Stomach (tissue), 9 donors: ENCODE data around the gene MARCOL. TPM values are rescaled to one million over a fixed set of nuclear protein-coding genes. Genes with fewer than 3 reads are reported as not detected.
"Not testable (repeated sequence)": the region's sequence is repeated elsewhere in the genome, so short reads cannot be mapped to it uniquely, and the experiment has no call there.

Source experiments
- DNase-seq, 2 donors: peaks; one replicate each; pipeline versions ENCODE4 v3.0.0 to v3.0.0-alpha.2; 2013 to 2019
- H3K27ac ChIP-seq, 5 donors: fragments of 200-600 bp in 4 of 5; sonication (generic) in 4 of 5; one replicate each; pipeline ENCODE4 v1.5.1; 2013 to 2019; ENCODE audit warnings: mild to moderate bottlenecking in 1 of 5, moderate library complexity in 1 of 5
- H3K27me3 ChIP-seq, 3 donors: fragments of 200-600 bp; sonication (generic); one replicate each; pipeline ENCODE4 v1.5.1; 2017 to 2019; ENCODE audit warnings: mixed run types in 1 of 3
- H3K36me3 ChIP-seq, 4 donors: fragments of 200-600 bp; sonication (generic); 1 replicate in 3 of 4; 2 replicates in 1 of 4; pipeline ENCODE4 v1.5.1; 2016 to 2019
- H3K4me1 ChIP-seq, 4 donors: fragments of 200-600 bp; sonication (generic); one replicate each; pipeline ENCODE4 v1.5.1; 2016 to 2019
- H3K4me3 ChIP-seq, 4 donors: fragments of 200-600 bp; sonication (generic) in 3 of 4; one replicate each; pipeline ENCODE4 v1.5.1; 2016 to 2019; ENCODE audit warnings: mild to moderate bottlenecking in 1 of 4
- H3K9me3 ChIP-seq, 4 donors: fragments of 200-600 bp; sonication (generic); one replicate each; pipeline ENCODE4 v1.5.1; 2016 to 2019
- EP300 ChIP-seq: sonication (generic); formaldehyde crosslinking; IDR thresholded peaks from one replicate; pipeline ENCODE4 v1.6.1; 2017; ENCODE audit warnings: antibody characterized with exemption
- POLR2A ChIP-seq, 4 donors: fragments of 450-650 bp; IDR thresholded peaks; one replicate each; pipeline ENCODE4 v1.6.1; 2016; ENCODE audit warnings: antibody characterized with exemption in 4 of 4, control low read depth in 2 of 4, mild to moderate bottlenecking in 1 of 4, moderate library complexity in 1 of 4
- POLR2AphosphoS5 ChIP-seq, 3 donors: sonication (generic); formaldehyde crosslinking; IDR thresholded peaks; one replicate each; pipeline ENCODE4 v1.6.1; 2016; ENCODE audit warnings: antibody characterized with exemption in 3 of 3
- WGBS, 5 donors: extraction: QIAGEN DNeasy Blood & Tissue Kit in 3 of 5; methylation state at CpG; one replicate each; pipeline versions ENCODE4 v1.1.5 to v1.1.7; 2013 to 2018; 5-methylcytosine and 5-hydroxymethylcytosine counted together
- intact Hi-C: fragments of 100-400 bp; cut with DNase I; formaldehyde crosslinking; loops from one replicate; pipeline ENCODE4 v1.15.1; 2023; ENCODE audit warnings: low total_unique reads
- polyA plus RNA-seq, 3 donors: library from polyadenylated mRNA; stranded (reverse); fragments of 200-250 nt; gene quantifications; one replicate each; pipeline ENCODE4 v1.2.3, GENCODE V29; 2013
- total RNA-seq, 5 donors: library from RNA; depleted of rRNA; stranded (reverse); fragments of >200 nt; gene quantifications; one replicate each; pipeline versions ENCODE4 v1.1.0 to v1.2.3, GENCODE V29; 2014 to 2016
- TF ChIP-seq, protein P1 (sequence below), 7 experiments: fragments of 450-650 bp in 4 of 7; fragments of 200-600 bp in 3 of 7; sonication (generic) in 3 of 7; IDR thresholded peaks; one replicate each; pipeline ENCODE4 v1.5.1; 2016 to 2019; ENCODE audit warnings: antibody characterized with exemption in 7 of 7, control low read depth in 2 of 7, mild to moderate bottlenecking in 1 of 7
- donor health status: healthy with polysubstance abuse.
- donor health status: Bipolar disorder and iron deficiency.
- donor health status: healthy.

Gene MARCOL
- total and polyA plus RNA-seq, 8 donors: not detected

DNA sequence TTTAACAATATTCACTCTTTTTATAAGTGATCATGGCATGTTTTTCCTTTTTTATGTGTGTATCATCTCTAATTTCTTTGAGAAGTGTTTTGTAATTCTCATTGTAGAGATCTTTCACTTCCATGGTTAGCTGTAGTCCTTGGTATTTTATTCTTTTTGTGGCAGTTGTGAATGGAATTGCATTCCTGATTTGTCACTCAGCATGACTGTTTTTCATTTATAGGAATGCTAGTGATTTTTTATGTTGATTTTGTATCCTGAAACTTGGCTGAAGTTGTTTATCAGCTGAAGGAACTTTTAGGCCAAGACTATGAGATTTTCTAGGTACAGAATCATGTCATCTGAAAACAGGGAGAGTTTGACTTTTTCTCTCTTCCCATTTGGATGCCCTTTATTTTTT, 17.1 kb downstream of the MARCOL start:
- Histone ChIP-seq H3K36me3 (no peaks in the 10 kb centered on the region), H3K4me3 (no peak overlapping the region), H3K27ac (no peak overlapping the region), H3K4me1 (no peaks in the 10 kb centered on the region), H3K27me3 (no peaks in the 10 kb centered on the region), H3K9me3 (peaks cover 0 to 35% (median 25%) of the 10 kb centered on the region in 4 donors)
- DNase-seq: no peak
- TF ChIP-seq, protein P1, sequence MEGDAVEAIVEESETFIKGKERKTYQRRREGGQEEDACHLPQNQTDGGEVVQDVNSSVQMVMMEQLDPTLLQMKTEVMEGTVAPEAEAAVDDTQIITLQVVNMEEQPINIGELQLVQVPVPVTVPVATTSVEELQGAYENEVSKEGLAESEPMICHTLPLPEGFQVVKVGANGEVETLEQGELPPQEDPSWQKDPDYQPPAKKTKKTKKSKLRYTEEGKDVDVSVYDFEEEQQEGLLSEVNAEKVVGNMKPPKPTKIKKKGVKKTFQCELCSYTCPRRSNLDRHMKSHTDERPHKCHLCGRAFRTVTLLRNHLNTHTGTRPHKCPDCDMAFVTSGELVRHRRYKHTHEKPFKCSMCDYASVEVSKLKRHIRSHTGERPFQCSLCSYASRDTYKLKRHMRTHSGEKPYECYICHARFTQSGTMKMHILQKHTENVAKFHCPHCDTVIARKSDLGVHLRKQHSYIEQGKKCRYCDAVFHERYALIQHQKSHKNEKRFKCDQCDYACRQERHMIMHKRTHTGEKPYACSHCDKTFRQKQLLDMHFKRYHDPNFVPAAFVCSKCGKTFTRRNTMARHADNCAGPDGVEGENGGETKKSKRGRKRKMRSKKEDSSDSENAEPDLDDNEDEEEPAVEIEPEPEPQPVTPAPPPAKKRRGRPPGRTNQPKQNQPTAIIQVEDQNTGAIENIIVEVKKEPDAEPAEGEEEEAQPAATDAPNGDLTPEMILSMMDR (IDR thresholded peaks at IDR 0.05): no peak
- no peak for TF ChIP-seq POLR2A (IDR thresholded peaks at IDR 0.05)
- no peak for TF ChIP-seq POLR2AphosphoS5 (IDR thresholded peaks at IDR 0.05)
- no peak for TF ChIP-seq EP300
- intact Hi-C loops: no loop called here

- Histone ChIP-seq H3K36me3 (no peaks in the 10 kb centered on the region), H3K27ac (no peak overlapping the region), H3K4me3 (no peak overlapping the region), H3K9me3 (peaks cover 0 to 30% (median 25%) of the 10 kb centered on the region in 4 donors), H3K4me1 (no peaks in the 10 kb centered on the region), H3K27me3 (no peaks in the 10 kb centered on the region)
- 86 to 96% (median 87%) methylated on average over 2 of the region's 2 CpGs for WGBS, 5 donors
- no peak for DNase-seq
- intact Hi-C loops: no loop called here
- TF ChIP-seq POLR2A (IDR thresholded peaks at IDR 0.05): no peak
Measured at GRCh38 chr5:148259288-148259687, 21.0 kb downstream of the MARCOL start.

GRCh38 chr5:148261221-148261620, 22.9 kb downstream of the MARCOL start:
- Histone ChIP-seq H3K27me3 (no peaks in the 10 kb centered on the region), H3K27ac (no peak overlapping the region), H3K9me3 (peaks cover 0 to 34% (median 22%) of the 10 kb centered on the region in 4 donors), H3K4me1 (no peaks in the 10 kb centered on the region), H3K4me3 (no peak overlapping the region), H3K36me3 (no peaks in the 10 kb centered on the region)
- TF ChIP-seq POLR2A (IDR thresholded peaks at IDR 0.05) (no peak), POLR2AphosphoS5 (IDR thresholded peaks at IDR 0.05) (no peak), EP300 (no peak)
- TF ChIP-seq, protein P1 (IDR thresholded peaks at IDR 0.05): no peak
- no peak for DNase-seq
- intact Hi-C loops: no loop called here

GRCh38 chr5:148267962-148268361, 29.6 kb downstream of the MARCOL start:
- WGBS, 5 donors: 20 to 44% (median 36%) methylated on average over 3 of the region's 3 CpGs
- Histone ChIP-seq H3K36me3 (no peaks in the 10 kb centered on the region), H3K4me3 (no peak overlapping the region), H3K9me3 (peaks cover 0 to 5% (median 1%) of the 10 kb centered on the region in 4 donors), H3K27ac (no peak overlapping the region), H3K4me1 (no peaks in the 10 kb centered on the region), H3K27me3 (no peaks in the 10 kb centered on the region)
- TF ChIP-seq POLR2AphosphoS5 (IDR thresholded peaks at IDR 0.05) (no peak), POLR2A (IDR thresholded peaks at IDR 0.05) (no peak), EP300 (no peak)
- TF ChIP-seq, protein P1 (IDR thresholded peaks at IDR 0.05): no peak
- intact Hi-C loops: no loop called here
- DNase-seq: peak in 1 of 2 donors; percentile 7

GRCh38 chr5:148268566-148268965, 30.2 kb downstream of the MARCOL start, which contains the start of gene SPINK13:
Gene SPINK13 (plus strand): TSS chr5:148268794. CDS start chr5:148270073, 1,279 bp downstream.
- Histone ChIP-seq H3K36me3 (no peaks in the 10 kb centered on the region), H3K4me1 (no peaks in the 10 kb centered on the region), H3K4me3 (no peak within 1 kb of the TSS), H3K27ac (no peak within 1 kb of the TSS), H3K27me3 (no peaks in the 10 kb centered on the region), H3K9me3 (peaks cover 0 to 5% (median 1%) of the 10 kb centered on the region in 4 donors)
- WGBS, 5 donors: 55 to 79% (median 70%) methylated on average over 4 of the region's 4 CpGs
- intact Hi-C loops: no loop called here
- TF ChIP-seq POLR2A (IDR thresholded peaks at IDR 0.05): no peak
- TF ChIP-seq POLR2AphosphoS5 (IDR thresholded peaks at IDR 0.05): no peak
- TF ChIP-seq, protein P1 (IDR thresholded peaks at IDR 0.05): no peak
- TF ChIP-seq EP300: no peak
- peak; percentile 25 to 37 for DNase-seq

- H3K4me1 ChIP-seq, intact Hi-C loops, H3K27ac ChIP-seq, DNase-seq, H3K27me3 ChIP-seq, H3K4me3 ChIP-seq, H3K36me3 ChIP-seq: not testable (repeated sequence)
- 92 to 97% (median 93%) methylated on average over 2 of the region's 2 CpGs for WGBS, 5 donors
- H3K9me3 ChIP-seq: peaks cover 0 to 47% (median 32%) of the 10 kb centered on the region in 4 donors
Measured at GRCh38 chr5:148275129-148275528, 36.8 kb downstream of the MARCOL start.

DNA sequence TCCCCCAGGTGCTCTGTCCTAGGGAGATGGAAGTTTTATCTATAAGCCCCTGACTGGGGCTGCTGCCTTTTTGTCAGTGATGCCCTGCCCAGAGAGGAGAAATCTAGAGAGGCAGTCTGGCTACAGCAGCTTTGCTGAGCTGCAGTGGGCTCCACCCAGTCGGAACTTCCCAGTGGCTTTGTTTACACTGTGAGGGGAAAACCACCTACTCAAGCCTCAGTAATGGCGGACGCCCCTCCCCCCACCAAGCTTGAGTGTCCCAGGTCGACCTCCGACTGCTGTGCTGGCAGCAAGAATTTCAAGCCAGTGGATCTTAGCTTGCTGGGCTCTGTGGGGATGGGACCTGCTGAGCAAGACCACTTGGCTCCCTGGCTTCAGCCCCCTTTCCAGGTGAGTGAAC, 42.6 kb downstream of the MARCOL start:
- 20 to 25% (median 22%) methylated on average over 1 to 5 of the region's 5 CpGs; no CpG with 5 or more reads in 1 of the 5 donors for WGBS, 5 donors

GRCh38 chr5:148281336-148281735, 43.0 kb downstream of the MARCOL start:
- H3K27me3 ChIP-seq, H3K4me1 ChIP-seq, H3K4me3 ChIP-seq, intact Hi-C loops, H3K36me3 ChIP-seq: not testable (repeated sequence)
- Histone ChIP-seq H3K27ac (peak overlapping the region in 2 of 5 donors; percentile 43 to 59), H3K9me3 (peaks cover 0 to 49% (median 31%) of the 10 kb centered on the region in 4 donors)
- 40 to 70% (median 58%) methylated on average over 4 of the region's 4 CpGs for WGBS, 5 donors
- peak; percentile 16 to 39 for DNase-seq

More for the DNA sequence above, 42.6 kb downstream of the MARCOL start:
- H3K27me3 ChIP-seq, intact Hi-C loops, H3K36me3 ChIP-seq, H3K4me1 ChIP-seq, H3K4me3 ChIP-seq: not testable (repeated sequence)
- peaks cover 0 to 53% (median 31%) of the 10 kb centered on the region in 4 donors for H3K9me3 ChIP-seq
- peak overlapping the region in 1 of 5 donors; percentile 59 for H3K27ac ChIP-seq
- peak; percentile 20 to 29 for DNase-seq
